ENCODE measurements around the gene SYTL5.

SYTL5 gene

GRCh38 chrX:38052096-38052495 is 45.7 kb downstream of the SYTL5 start:
- TF ChIP-seq GATA2 (IDR thresholded peaks at IDR 0.05; ENCODE audit: low read depth, low read length) (no peak), GATA3 (IDR thresholded peaks at IDR 0.05; ENCODE audit: low read depth, low read length) (no peak)

DNA sequence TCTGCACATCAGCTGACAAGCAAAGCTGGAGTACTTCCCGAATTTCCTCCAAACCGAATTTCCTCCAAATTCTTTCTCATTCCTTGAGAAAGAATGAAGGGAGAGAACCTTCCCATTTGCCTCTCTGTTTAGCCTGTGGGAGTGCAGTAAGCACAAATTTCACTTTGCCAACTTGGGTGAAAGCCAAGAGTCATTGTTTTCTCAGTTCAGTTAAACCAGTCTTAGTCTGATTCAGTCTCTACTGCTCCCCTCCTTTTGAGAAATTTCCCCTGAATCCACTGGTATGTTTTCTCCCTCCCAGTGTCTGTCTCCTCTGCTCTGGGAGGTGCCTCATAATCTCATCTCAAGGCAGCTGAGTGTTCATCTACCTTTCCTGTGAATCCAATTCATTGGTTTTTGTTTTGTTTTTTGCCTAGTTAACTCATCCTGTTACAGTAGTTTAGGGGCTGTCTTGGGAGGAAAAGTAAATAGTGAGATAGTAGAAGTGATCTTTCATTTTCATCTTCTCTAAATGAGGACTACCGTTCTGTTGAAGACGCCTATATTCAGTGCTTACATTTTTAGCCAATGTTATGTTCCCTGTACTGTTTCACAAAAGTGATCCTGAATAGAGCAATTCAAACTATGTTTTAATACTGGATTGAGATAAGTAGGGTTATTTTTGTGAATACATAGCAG is 49.0 kb downstream of the SYTL5 start:
- TF ChIP-seq GATA2 (IDR thresholded peaks at IDR 0.05; ENCODE audit: low read depth, low read length), result no peak
- TF ChIP-seq GATA3 (IDR thresholded peaks at IDR 0.05; ENCODE audit: low read depth, low read length), result no peak

- no peak for TF ChIP-seq GATA3 (IDR thresholded peaks at IDR 0.05; ENCODE audit: low read depth, low read length)
- no peak for TF ChIP-seq GATA2 (IDR thresholded peaks at IDR 0.05; ENCODE audit: low read depth, low read length)
Measured at GRCh38 chrX:38060331-38060878, 54.1 kb downstream of the SYTL5 start.

DNA sequence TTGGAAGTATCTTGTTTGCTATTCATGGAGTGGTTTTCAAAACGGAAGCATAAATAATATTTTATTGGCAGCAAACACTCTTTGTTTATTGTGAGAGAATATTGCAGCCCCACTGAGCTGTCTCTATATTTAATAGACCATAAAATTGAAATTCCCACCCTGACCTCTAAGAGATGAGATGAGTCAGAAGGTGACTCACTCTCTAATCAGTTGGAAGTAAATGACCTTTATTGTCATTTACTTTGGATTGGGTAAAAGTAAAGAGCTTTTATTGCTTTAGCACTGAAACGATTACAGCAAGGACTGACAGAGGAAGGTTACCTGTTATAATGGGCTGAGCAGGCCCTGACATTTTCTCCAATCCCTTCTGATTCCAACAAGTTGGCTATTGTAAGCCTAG is 55.0 kb downstream of the SYTL5 start:
- TF ChIP-seq GATA2 (IDR thresholded peaks at IDR 0.05; ENCODE audit: low read depth, low read length) (no peak), GATA3 (IDR thresholded peaks at IDR 0.05; ENCODE audit: low read depth, low read length) (no peak)

- TF ChIP-seq GATA3 (IDR thresholded peaks at IDR 0.05; ENCODE audit: low read depth, low read length) (no peak), GATA2 (IDR thresholded peaks at IDR 0.05; ENCODE audit: low read depth, low read length) (no peak)
Measured at GRCh38 chrX:38066934-38067333, 60.6 kb downstream of the SYTL5 start.

DNA sequence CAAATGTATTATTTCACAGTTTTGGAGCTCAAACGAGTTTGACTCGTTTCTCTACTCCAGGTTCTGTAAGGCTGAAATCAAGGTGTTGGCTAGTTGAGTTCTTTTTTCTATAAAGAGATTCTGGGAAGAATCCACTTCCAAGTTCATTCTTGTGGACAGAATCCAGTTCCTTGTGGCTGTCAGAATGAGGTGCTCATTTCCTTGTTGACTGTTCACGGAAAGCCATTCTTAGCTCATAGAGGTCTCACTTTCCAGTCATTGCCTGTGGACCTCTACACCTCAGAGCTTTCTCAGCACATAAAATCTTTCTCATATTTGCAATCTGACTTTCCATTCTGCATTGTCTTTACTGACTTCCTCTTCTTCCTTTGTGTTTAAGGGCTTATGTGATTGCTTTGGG is 62.9 kb downstream of the SYTL5 start:
- no peak for TF ChIP-seq GATA2 (IDR thresholded peaks at IDR 0.05; ENCODE audit: low read depth, low read length)
- no peak for TF ChIP-seq GATA3 (IDR thresholded peaks at IDR 0.05; ENCODE audit: low read depth, low read length)

- no peak for TF ChIP-seq GATA3 (IDR thresholded peaks at IDR 0.05; ENCODE audit: low read depth, low read length)
- TF ChIP-seq GATA2 (IDR thresholded peaks at IDR 0.05; ENCODE audit: low read depth, low read length), result no peak
Measured at GRCh38 chrX:38069991-38070390, 63.6 kb downstream of the SYTL5 start.

DNA sequence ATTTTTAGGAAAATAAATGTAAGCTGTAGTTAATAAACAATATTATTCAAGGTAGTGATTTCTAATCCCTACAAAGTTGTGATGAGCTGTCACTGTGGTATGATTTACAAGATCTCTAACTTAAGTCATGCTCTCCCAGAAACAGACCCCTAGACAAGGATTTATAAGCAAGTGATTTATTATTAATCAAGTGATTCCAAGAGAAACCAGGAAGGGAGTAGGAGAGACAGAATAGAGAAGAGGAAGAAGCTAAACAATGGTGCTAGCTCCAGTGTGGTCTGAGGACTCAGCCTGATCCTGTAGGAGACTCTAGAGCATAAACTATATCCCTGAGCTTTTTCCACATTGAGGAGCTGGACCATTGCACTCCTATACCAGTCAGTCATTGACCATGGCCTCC is 73.1 kb downstream of the SYTL5 start:
- no peak for TF ChIP-seq GATA2 (IDR thresholded peaks at IDR 0.05; ENCODE audit: low read depth, low read length)
- no peak for TF ChIP-seq GATA3 (IDR thresholded peaks at IDR 0.05; ENCODE audit: low read depth, low read length)

GRCh38 chrX:38080808-38081207 is 74.5 kb downstream of the SYTL5 start:
- TF ChIP-seq GATA2 (IDR thresholded peaks at IDR 0.05; ENCODE audit: low read depth, low read length), result no peak
- TF ChIP-seq GATA3 (IDR thresholded peaks at IDR 0.05; ENCODE audit: low read depth, low read length), result no peak

DNA sequence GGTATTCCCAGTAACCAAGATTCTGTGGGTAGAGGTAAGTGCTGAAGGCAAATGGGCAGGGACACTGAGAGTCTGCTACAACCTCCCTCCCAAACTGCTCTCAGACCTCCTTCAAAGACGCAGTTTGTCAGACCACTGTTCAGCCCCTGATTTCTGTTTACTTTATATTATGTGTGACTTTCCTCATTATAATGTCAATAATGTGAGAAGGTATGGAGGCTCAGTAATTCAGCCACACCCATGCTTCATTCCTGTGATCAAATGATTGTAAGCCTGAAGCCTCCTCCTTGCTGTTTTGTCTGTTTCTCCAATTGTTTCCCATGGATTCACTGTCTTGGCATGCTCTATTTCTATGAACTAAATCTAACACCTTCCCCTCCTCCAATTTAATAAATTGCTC is 75.6 kb downstream of the SYTL5 start:
- TF ChIP-seq GATA2 (IDR thresholded peaks at IDR 0.05; ENCODE audit: low read depth, low read length) (no peak), GATA3 (IDR thresholded peaks at IDR 0.05; ENCODE audit: low read depth, low read length) (no peak)

DNA sequence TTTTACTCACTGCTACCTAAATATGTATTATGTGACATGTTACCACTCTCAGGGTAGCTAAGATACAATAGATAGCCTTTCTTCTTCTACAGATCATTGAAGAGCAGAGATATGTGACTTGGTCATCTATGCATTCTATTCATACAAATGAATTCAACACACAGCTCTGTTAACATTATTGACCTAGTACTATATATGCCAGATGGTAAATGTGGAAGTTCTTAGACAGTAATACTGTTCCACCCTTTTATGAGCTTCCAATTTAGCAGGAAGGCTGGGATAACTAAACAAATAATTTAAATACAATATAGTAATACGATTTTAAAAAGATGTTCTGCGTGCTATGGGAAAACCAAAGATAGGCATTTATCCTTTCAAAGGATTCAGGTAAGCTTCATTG is 76.0 kb downstream of the SYTL5 start:
- TF ChIP-seq GATA3 (IDR thresholded peaks at IDR 0.05; ENCODE audit: low read depth, low read length) (no peak), GATA2 (IDR thresholded peaks at IDR 0.05; ENCODE audit: low read depth, low read length) (no peak)

GRCh38 chrX:38085813-38086212 is 79.5 kb downstream of the SYTL5 start:
- TF ChIP-seq GATA3 (IDR thresholded peaks at IDR 0.05; ENCODE audit: low read depth, low read length) (no peak), GATA2 (IDR thresholded peaks at IDR 0.05; ENCODE audit: low read depth, low read length) (no peak)

DNA sequence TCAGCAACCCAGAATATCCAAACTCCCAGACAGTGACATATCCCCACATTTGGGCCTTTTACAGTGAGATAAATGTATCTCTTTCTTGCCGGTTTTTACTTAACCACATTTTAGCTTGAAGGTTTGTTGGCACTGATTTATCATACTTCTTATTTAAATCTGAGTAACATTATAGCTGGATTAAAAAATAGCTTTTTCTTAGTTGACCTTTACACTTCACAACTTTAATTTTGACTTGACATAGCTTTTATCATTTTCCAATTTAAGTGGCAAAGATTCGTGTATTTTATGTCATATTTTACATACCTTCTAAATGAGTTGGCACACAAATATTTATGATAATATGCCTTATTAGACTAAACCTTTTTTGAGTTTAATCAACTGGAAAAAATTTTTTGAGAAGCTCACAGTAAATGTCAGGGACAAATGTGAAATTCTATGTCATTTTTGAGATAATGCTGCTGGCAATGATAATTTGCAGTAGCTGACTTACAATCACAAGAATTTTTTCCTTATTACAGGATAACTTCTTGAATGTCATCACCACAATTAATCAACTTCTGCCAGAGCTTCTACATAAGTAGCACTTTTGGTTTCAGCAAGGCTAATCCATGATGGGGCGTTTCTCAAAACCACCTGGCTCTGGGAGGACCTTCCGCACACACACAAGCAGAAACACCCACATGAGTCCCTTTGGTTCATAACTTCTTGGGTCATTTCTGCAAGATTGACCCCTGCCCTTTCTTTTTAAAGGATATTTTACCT is 80.3 kb downstream of the SYTL5 start:
- TF ChIP-seq GATA2 (IDR thresholded peaks at IDR 0.05; ENCODE audit: low read depth, low read length) (no peak), GATA3 (IDR thresholded peaks at IDR 0.05; ENCODE audit: low read depth, low read length) (no peak)

GRCh38 chrX:38087594-38087993 is 81.2 kb downstream of the SYTL5 start:
- TF ChIP-seq GATA3 (IDR thresholded peaks at IDR 0.05; ENCODE audit: low read depth, low read length) (no peak), GATA2 (IDR thresholded peaks at IDR 0.05; ENCODE audit: low read depth, low read length) (no peak)

Measured in SH-SY5Y (cell line).